SU-DHL-6 (cell line): ENCODE measurements around the gene PRPS1.

ENCODE experiments used
- H2AFZ ChIP-seq: fragments of 200-600 bp; sonication (generic); 2 replicates; pipeline ENCODE4 v1.6.1; 2014; ENCODE audit warnings: low read depth, mild to moderate bottlenecking, moderate library complexity, mixed read lengths, antibody characterized with exemption, low read length; ENCODE audit not compliant: severe bottlenecking
- H3F3A ChIP-seq: fragments of 200-600 bp; shearing (Covaris generic); 2 replicates; pipeline ENCODE4 v1.6.0; 2016; ENCODE audit warnings: antibody characterized with exemption, mild to moderate bottlenecking; ENCODE audit not compliant: insufficient read depth
- H3K27ac ChIP-seq: fragments of 200-600 bp; sonication (generic); 2 replicates; pipeline ENCODE4 v1.5.1; 2016; ENCODE audit warnings: low read depth, mild to moderate bottlenecking, low read length, moderate library complexity, mixed read lengths
- H3K27me3 ChIP-seq: fragments of 200-600 bp; sonication (generic), shearing (Covaris generic); 2 replicates; pipeline ENCODE4 v1.6.0; 2014; ENCODE audit warnings: mild to moderate bottlenecking, low read length
- H3K36me3 ChIP-seq: fragments of 200-600 bp; sonication (generic); 2 replicates; pipeline ENCODE4 v1.6.1; 2014; ENCODE audit warnings: mild to moderate bottlenecking, low read length, mixed read lengths
- H3K4me2 ChIP-seq: fragments of 300-600, 200-600 bp; shearing (Covaris generic), sonication (generic); 2 replicates; pipeline ENCODE4 v1.6.0; 2014; ENCODE audit warnings: low read length, low read depth, mild to moderate bottlenecking; ENCODE audit not compliant: poor library complexity, severe bottlenecking
- H3K4me3 ChIP-seq: fragments of 200-600 bp; sonication (generic); 2 replicates; pipeline ENCODE4 v1.5.1; 2014; ENCODE audit warnings: antibody characterized with exemption, low read length, mild to moderate bottlenecking, mixed read lengths; ENCODE audit not compliant: insufficient read depth, poor library complexity, severe bottlenecking
- H3K79me2 ChIP-seq: fragments of 200-600 bp; sonication (generic); 2 replicates; pipeline ENCODE4 v1.6.1; 2014; ENCODE audit warnings: mild to moderate bottlenecking, low read length, moderate library complexity; ENCODE audit not compliant: insufficient read depth
- H3K9ac ChIP-seq: fragments of 200-600 bp; sonication (generic); 2 replicates; pipeline ENCODE4 v1.7.0; 2014; ENCODE audit warnings: mild to moderate bottlenecking, low read length
- H3K9me2 ChIP-seq: fragments of 200-600 bp; sonication (generic); replicated peaks from 2 replicates; pipeline ENCODE4 v1.6.1; 2014; ENCODE audit warnings: low read length; ENCODE audit not compliant: insufficient read depth
- H3K9me3 ChIP-seq: fragments of 200-600 bp; sonication (generic); 2 replicates; pipeline ENCODE4 v1.6.1; 2014; ENCODE audit warnings: low read length, mixed read lengths; ENCODE audit not compliant: insufficient read depth
- H4K20me1 ChIP-seq: fragments of 200-600 bp; sonication (generic); 2 replicates; pipeline ENCODE4 v1.6.1; 2014; ENCODE audit warnings: low read depth, mild to moderate bottlenecking, antibody characterized with exemption, low read length, moderate library complexity, mixed read lengths
- CTCF ChIP-seq: fragments of 200-600 bp; sonication (generic); IDR thresholded peaks from one replicate; pipeline ENCODE4 v1.5.1; 2017; ENCODE audit warnings: antibody characterized with exemption, mild to moderate bottlenecking, low read length, moderate library complexity; ENCODE audit not compliant: insufficient read depth, poor library complexity, severe bottlenecking
- EZH2phosphoT487 ChIP-seq: fragments of 200-600 bp; sonication (generic), shearing (Covaris generic); conservative IDR thresholded peaks from 2 replicates; pipeline ENCODE4 v1.6.1; 2018; ENCODE audit warnings: mild to moderate bottlenecking, antibody characterized with exemption, low read length, moderate library complexity, mixed read lengths

Gene PRPS1

GRCh38 chrX:107627838-107628661 lies at the start of gene PRPS1:
PRPS1 (plus strand) TSS chrX:107628510; CDS start chrX:107628629, 119 bp downstream.
- Histone ChIP-seq H3K4me3 (peak within 1 kb of the TSS; percentile 84), H3K9ac (peak within 1 kb of the TSS; percentile 88), H4K20me1 (no peaks in the 10 kb centered on the region), H3K79me2 (peaks cover 44% of the 10 kb centered on the region), H3K27me3 (no peaks in the 10 kb centered on the region), H3K9me2 (no peaks in the 10 kb centered on the region), H3F3A (no peaks in the 10 kb centered on the region), H3K9me3 (no peaks in the 10 kb centered on the region), H3K27ac (peak within 1 kb of the TSS; percentile 72), H2AFZ (peak within 1 kb of the TSS; percentile 69), H3K4me2 (peak within 1 kb of the TSS; percentile 96), H3K36me3 (no peaks in the 10 kb centered on the region)
- TF ChIP-seq EZH2phosphoT487 (no peak), CTCF (no peak)

- Histone ChIP-seq H3K9me2 (no peaks in the 10 kb centered on the region), H3K9ac (no peak overlapping the region), H3K27me3 (no peaks in the 10 kb centered on the region), H3K79me2 (no peaks in the 10 kb centered on the region), H3K36me3 (no peaks in the 10 kb centered on the region), H3K4me3 (no peak overlapping the region), H3K4me2 (no peak overlapping the region), H2AFZ (no peak overlapping the region), H3K27ac (no peak overlapping the region), H4K20me1 (no peaks in the 10 kb centered on the region), H3F3A (no peaks in the 10 kb centered on the region), H3K9me3 (no peaks in the 10 kb centered on the region)
- TF ChIP-seq CTCF (no peak), EZH2phosphoT487 (no peak)
These were observed 48.4 kb upstream of the PRPS1 start for GRCh38 chrX:107579956-107580355.

GRCh38 chrX:107581923-107582322 lies 46.4 kb upstream of the PRPS1 start:
- Histone ChIP-seq H3K4me2 (no peak overlapping the region), H3K36me3 (no peaks in the 10 kb centered on the region)

More at GRCh38 chrX:107581923-107582322, 46.4 kb upstream of the PRPS1 start:
- Histone ChIP-seq H3K9me3 (no peaks in the 10 kb centered on the region), H3K9me2 (no peaks in the 10 kb centered on the region), H3K9ac (no peak overlapping the region), H3K27ac (no peak overlapping the region), H3K4me3 (no peak overlapping the region), H3F3A (no peaks in the 10 kb centered on the region), H3K79me2 (no peaks in the 10 kb centered on the region), H2AFZ (no peak overlapping the region), H3K27me3 (no peaks in the 10 kb centered on the region), H4K20me1 (no peaks in the 10 kb centered on the region)
- TF ChIP-seq EZH2phosphoT487 (no peak), CTCF (no peak)
